DMS53 treated with DMSO at 0.1 percent for 48 hours (cell line): ENCODE results near the gene RHOBTB1.
A peak's percentile ranks its signal among the peaks of the same experiment; 100 is the strongest.

Experiments
- DNase-seq: peaks from one replicate; lab custom pipeline; 2025; ENCODE audit not compliant: unreplicated experiment; lab: John Stamatoyannopoulos, UW

RHOBTB1 gene

GRCh38 chr10:60942134-60942787, 1.7 kb downstream of the RHOBTB1 start:
- peak; percentile 54 for DNase-seq

DNA sequence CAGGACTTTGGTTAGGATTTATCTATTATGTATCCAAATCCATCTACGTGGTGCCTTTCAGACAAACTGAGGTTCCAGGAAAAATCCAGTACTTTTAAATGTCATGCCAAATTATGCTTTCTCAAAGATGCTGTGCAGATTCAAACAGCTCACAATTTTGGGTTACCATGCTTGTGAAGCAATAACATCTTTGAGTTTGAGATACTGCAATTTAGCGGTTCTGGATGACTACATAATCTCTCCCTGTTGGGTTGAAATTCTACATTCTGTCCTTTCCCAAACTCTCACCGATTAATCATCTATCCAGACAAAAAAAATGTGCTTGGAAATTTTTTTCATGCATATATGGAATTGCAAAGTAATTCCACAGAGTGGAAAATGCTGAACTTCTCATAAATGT, 3.5 kb downstream of the RHOBTB1 start:
- no peak for DNase-seq

GRCh38 chr10:60937784-60938654, 6.0 kb downstream of the RHOBTB1 start:
- no peak for DNase-seq

GRCh38 chr10:60937022-60937421, 7.0 kb downstream of the RHOBTB1 start:
- DNase-seq = no peak

DNA sequence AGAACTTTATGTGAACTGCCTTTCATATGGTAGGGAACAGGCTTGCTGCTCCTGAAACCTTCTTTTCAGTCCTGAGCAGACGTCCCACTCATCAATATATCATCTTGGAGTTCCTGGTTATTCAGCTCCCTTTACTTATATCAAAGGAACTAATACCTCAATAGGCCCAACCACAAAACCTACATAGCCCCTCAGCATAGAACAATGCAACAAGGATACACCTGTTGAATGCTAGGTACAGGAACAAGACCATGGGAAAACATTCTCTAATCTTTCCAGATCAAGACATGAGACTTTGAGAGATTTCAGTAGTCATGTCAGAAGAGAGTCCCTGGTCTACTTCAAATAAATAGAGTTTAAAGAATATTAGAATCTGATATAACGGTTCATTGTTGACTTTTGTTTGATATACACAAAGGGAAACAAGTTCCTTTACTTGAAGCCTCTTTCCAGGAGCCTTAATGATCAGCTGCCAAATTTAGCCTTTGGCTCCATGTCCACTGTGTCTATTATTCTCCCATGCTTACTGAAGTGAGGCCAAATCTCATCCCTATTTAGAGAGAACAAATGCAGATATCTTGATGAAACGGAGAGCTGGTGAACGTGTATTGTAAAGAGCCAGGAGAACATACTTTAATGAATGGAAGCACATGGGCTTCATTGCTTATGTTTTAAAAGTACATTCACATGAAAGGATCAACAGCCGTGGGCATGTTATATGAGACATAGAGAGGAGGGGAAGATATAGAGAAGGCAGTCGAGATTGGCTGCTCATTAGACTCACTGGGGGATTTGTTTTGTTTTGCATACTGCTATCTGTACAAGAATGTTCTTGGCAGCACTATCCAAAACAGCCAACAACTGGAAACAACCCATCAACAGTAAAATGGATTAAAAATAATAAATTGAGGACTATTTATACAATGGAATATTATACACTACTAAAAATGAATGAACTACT, 9.5 kb downstream of the RHOBTB1 start:
- DNase-seq = no peak

DNA sequence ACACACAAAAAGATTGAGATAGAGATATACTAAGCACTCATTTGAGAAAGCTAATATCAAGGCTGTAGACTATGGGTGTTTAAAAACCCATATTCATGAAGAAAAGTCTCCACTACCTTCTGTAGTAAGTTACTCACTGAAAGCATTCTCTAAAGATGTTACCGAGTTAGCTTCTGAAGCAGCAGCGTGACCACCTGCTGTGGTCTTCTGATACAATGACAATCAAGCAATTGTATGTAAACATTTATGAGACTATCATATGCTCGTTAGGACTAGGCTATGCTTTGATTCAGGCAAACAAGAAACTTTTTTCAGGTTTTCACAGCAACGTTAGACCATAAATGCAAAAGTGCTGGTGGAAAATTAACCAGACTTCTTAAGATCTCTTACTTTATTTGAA, 11.2 kb downstream of the RHOBTB1 start:
- DNase-seq = no peak

DNA sequence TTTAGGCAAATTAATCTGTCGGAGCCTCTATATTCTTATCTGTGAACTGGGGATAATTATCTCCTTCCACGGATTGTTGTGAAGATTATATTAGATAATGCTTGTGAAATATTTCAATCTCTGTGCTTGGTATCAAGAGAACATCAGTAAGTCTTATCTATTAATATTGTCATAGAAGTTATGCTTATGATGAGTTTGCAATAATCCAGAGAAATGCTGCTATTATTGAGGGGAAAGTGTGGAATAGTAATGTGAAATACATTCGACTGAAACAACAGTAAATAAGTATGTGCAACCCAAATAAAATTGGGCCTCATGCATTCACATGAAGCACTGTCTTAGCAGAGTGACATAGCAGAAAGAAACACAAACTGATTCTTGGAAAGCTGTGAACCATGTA, 13.7 kb downstream of the RHOBTB1 start:
- no peak for DNase-seq

DNA sequence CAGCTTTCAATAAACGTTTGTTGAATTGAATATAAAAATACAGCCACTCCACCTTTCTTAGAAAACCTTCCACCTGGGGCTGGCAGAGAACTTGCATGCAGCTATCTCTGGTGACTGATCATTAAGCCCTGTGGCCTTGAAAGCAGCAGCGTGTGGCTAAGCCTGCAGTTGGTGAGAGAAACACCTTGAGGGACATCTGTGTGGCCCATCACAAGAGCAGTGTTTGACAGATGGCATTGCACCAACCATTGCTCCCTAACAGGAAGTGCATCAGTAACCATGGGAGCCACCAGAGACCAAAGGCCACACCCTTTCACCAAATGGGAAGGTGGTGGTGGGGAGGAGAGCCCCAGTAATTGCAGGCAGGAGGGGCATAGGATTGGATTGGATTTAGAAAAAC, 22.4 kb downstream of the RHOBTB1 start:
- DNase-seq = no peak

DNA sequence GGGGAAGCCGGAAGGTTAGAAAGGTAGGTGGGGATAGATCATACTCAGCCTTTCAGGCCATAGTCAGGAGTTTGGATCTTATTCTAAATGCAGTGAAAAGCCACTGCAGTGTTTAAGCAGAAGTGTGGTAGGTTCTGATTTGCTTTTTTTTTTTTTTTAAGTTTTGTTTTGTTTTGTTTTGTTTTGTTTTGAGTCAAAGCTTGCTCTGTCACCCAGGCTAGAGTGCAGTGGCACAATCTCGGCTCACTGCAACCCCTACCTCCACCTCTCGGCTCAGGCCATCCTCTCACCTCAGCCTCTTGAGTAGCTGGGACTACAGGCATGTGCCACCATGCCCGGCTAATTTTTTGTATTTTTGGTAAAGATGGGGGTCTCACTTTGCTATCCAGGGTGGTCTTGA, 23.5 kb downstream of the RHOBTB1 start:
- no peak for DNase-seq

DNA sequence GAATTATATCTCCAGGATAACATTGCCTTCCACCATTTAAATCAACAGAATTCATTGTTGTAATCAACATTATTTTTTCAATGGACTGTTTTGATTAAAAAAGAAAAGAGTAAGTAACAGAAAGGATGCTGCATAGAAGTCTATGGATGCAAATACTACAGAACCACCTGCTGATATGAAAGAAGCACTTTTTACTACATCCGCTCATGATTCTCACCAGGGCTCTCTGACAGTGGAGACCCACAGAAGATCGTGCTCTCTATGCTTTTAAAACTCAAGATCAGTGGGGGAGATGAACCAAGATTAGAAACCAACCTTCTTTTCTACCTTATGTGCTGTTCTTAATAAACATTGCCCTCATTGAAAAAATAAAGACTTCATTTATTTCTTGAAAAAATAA, 24.4 kb downstream of the RHOBTB1 start:
- no peak for DNase-seq

DNA sequence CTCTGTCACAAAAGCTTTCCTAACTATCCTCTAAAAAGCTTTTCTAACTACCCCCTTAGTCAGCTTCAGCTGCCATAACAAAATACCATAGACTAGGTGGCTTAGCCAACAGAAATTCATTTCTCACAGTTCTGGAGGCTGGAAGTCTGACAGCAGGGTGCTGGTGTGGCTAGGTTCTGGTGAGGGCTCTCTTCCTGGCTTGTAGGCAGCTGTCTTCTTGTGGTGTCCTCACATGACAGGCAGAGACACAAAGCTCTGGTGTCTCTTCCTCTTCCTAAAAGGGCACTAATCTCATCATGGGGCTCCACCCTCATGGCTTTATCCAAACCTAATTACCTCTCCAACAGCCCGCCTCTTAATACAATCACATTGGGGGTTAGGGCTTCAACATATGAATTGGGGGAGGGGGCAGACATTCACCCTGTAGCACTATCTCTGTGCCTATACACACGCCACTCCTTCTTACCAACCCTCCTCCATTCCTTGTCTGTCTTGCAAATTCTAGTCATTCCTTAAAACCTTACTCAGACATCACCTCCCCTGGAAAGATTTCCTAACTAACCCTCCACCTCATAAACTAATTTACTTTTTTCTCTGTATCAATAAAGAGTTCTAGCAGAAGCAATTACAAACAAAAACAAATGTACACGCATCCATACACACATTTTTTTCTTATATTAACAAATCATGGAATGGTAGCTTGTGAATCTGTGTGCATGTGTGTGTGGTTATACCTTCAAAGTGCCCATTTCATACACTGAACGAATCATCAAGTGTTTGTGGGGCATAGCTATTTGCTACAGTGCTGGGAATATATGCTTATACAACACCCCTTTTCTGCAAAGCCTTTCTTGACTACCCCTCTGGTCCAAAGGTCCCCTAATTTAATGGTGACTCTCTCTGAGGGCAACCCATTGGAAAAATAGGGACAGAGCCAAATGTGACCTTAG, 26.4 kb downstream of the RHOBTB1 start:
- DNase-seq = no peak

- no peak for DNase-seq
These were observed 28.0 kb downstream of the RHOBTB1 start for GRCh38 chr10:60916025-60916424.

- no peak for DNase-seq
These were observed 29.3 kb downstream of the RHOBTB1 start for GRCh38 chr10:60914690-60915141.

DNA sequence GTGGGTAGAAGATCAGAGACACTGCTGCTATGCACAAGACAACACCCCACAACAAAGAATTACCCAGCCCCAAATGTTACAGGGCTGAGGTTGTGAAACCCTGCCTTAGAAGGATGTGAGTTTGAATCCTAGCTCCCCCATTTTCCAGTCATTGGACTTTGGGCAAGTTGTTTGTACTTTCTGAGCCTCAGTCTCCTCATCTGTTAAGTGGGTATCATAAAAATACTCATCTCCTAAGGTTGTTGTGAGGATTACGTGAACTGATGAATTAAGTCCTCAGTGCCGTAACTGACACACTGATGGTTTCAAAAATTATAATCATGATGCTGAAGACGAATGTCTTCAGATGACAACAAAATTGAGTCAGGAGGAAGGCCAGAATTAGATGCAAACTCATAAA, 30.3 kb downstream of the RHOBTB1 start:
- no peak for DNase-seq

- no peak for DNase-seq
These were observed 30.9 kb downstream of the RHOBTB1 start for GRCh38 chr10:60913071-60913470.

- DNase-seq = no peak
These were observed 32.3 kb downstream of the RHOBTB1 start for GRCh38 chr10:60911715-60912114.

DNA sequence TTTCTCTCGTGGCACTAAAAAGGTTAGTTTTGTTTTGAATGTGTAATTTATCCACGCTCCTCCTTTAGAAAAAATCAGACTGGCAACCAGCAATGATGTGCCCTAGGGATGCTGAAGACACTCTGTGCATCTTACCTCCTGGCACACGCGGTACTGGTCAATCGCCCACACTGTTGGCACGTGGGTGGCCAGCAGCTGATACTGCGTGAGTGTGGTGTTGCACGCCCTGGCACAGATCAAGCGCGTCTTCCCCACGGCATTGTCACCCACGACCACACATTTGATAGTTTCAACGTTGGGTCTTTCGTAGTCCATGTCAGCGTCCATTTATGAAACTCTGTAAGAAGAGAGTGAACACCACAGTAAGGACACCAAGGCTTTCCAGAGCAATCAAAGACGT, 32.8 kb downstream of the RHOBTB1 start:
- DNase-seq = no peak

DNA sequence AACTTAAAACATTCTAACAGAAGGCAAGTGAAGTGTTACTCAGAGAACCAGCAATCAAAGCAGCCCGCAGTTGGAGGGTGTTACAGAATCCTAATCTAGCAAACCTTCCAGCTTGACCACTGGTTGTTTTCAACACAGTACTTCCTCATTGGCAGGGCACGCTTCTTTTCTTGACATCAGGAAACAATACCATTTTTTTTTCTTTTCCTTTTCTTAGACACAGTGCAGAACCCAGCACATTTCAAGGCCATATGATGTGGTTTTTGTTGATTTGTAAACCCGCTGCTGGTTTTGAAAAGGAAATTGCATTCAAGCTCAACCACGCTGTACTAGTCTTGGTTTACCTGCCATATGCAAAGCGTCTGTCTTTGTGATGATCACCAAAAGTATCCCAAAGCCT, 33.4 kb downstream of the RHOBTB1 start:
- no peak for DNase-seq

GRCh38 chr10:60908896-60909295, 35.1 kb downstream of the RHOBTB1 start:
- no peak for DNase-seq

DNA sequence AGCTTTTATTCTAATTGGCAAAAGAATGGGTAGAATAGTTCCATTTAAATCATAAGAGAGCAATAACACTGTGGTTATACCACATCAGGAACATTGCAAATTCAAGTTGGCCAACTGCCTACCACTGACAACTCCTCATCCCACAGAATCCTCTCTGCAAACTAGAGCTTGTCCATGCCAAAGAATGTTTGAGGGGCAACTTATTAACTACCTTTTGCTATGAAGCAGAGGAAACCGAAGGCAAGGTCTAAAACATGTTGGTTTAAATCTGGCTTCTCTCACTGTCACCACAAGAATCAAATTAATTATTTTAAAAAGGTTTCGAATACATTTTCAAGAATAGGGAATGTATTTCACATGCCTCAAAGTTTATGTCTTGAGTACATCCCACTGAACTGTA, 36.0 kb downstream of the RHOBTB1 start:
- DNase-seq = no peak
